IMR-90 (cell line): ENCODE measurements around the gene DIP2C. TPM values are rescaled to one million over a fixed set of nuclear protein-coding genes. Genes with fewer than 3 reads are reported as not detected.
"Not testable (repeated sequence)": the region's sequence is repeated elsewhere in the genome, so short reads cannot be mapped to it uniquely, and the experiment has no call there.

ENCODE experiments used
- ATAC-seq: fragments of 200-7000 bp; cut with Tn5 transposase; 2 replicates; pipeline ENCODE4 v1.9.1; 2020; ENCODE audit warnings: low read depth, mild to moderate bottlenecking, moderate library complexity
- BruUV-seq: library from RNA; stranded (reverse); fragments of 400-500 nt; replicated peaks from 2 replicates; lab custom pipeline; 2021; lab: Mats Ljungman, UMichigan
- CTCF ChIA-PET: fragments of 300-600 bp; formaldehyde crosslinking; extraction: SDS; loops from one replicate; lab custom pipeline; 2021; ENCODE audit warnings: antibody characterized with exemption; lab: Yijun Ruan, JAX
- POLR2A ChIA-PET: fragments of 300-600 bp; sonication (Branson Sonifier 250); formaldehyde crosslinking; loops from one replicate; lab custom pipeline; 2022; ENCODE audit warnings: antibody characterized with exemption; ENCODE audit not compliant: unreplicated experiment; lab: Charles Lee
- DNase-seq: peaks from one replicate; pipeline ENCODE4 v3.0.0; 2013
- H2AFZ ChIP-seq: replicated peaks from 2 replicates; pipeline ENCODE3; 2013; ENCODE audit warnings: low read length, mild to moderate bottlenecking; ENCODE audit not compliant: poor library complexity
- H2AK5ac ChIP-seq: 2 replicates; pipeline ENCODE4 v1.6.1; 2013; ENCODE audit warnings: low read depth, low read length, inconsistent platforms
- H2AK9ac ChIP-seq: replicated peaks from 2 replicates; pipeline ENCODE3; 2013; ENCODE audit warnings: mild to moderate bottlenecking, low read depth, low read length, moderate library complexity; ENCODE audit not compliant: poor library complexity
- H2BK120ac ChIP-seq: 2 replicates; pipeline ENCODE4 v1.6.1; 2013; ENCODE audit warnings: low read depth, low read length, inconsistent platforms
- H2BK15ac ChIP-seq: 3 replicates; pipeline ENCODE4 v1.6.1; 2013; ENCODE audit warnings: low read depth, low read length, inconsistent platforms
- H2BK20ac ChIP-seq: 2 replicates; pipeline ENCODE4 v1.6.1; 2013; ENCODE audit warnings: low read depth, mild to moderate bottlenecking, inconsistent platforms, low read length, moderate library complexity
- H2BK5ac ChIP-seq: 2 replicates; pipeline ENCODE4 v1.6.1; 2013; ENCODE audit warnings: mild to moderate bottlenecking, low read depth, low read length, inconsistent platforms; ENCODE audit not compliant: poor library complexity, severe bottlenecking
- H3K14ac ChIP-seq: replicated peaks from 2 replicates; pipeline ENCODE4 v1.6.1; 2013; ENCODE audit warnings: low read depth, low read length, inconsistent platforms
- H3K18ac ChIP-seq: 2 replicates; pipeline ENCODE4 v1.6.1; 2013; ENCODE audit warnings: low read depth, low read length, control low read depth
- H3K23ac ChIP-seq: 2 replicates; pipeline ENCODE4 v1.6.1; 2013; ENCODE audit warnings: low read depth, low read length, inconsistent platforms
- H3K27ac ChIP-seq: 2 replicates; pipeline ENCODE4 v1.5.1; 2013; ENCODE audit warnings: mild to moderate bottlenecking, control low read depth, low read length; ENCODE audit not compliant: insufficient read depth
- H3K27me3 ChIP-seq: 2 replicates; pipeline ENCODE4 v1.6.1; 2013; ENCODE audit warnings: low read length; ENCODE audit not compliant: control insufficient read depth, insufficient read depth
- H3K36me3 ChIP-seq: 2 replicates; pipeline ENCODE4 v1.6.1; 2013; ENCODE audit warnings: low read length, mixed read lengths; ENCODE audit not compliant: control insufficient read depth, insufficient read depth
- H3K4ac ChIP-seq: 2 replicates; pipeline ENCODE4 v1.6.1; 2013; ENCODE audit warnings: low read depth, low read length, inconsistent platforms
- H3K4me1 ChIP-seq: 2 replicates; pipeline ENCODE4 v1.6.1; 2013; ENCODE audit warnings: low read length, mixed read lengths; ENCODE audit not compliant: control insufficient read depth, insufficient read depth
- H3K4me2 ChIP-seq: 2 replicates; pipeline ENCODE4 v1.6.1; 2013; ENCODE audit warnings: low read depth, mild to moderate bottlenecking, control low read depth, low read length, moderate library complexity
- H3K4me3 ChIP-seq: 2 replicates; pipeline ENCODE4 v1.5.1; 2013; ENCODE audit warnings: low read depth, mild to moderate bottlenecking, control low read depth, low read length, moderate library complexity; ENCODE audit not compliant: insufficient read depth
- H3K56ac ChIP-seq: 2 replicates; pipeline ENCODE4 v1.6.1; 2013; ENCODE audit warnings: low read length, inconsistent platforms; ENCODE audit not compliant: insufficient read depth; ENCODE audit errors: extremely low read depth
- H3K79me1 ChIP-seq, 2 experiments: 2 replicates each; pipeline ENCODE4 v1.6.1; 2013; ENCODE audit warnings: low read length in 2 of 2, inconsistent platforms in 1 of 2, low read depth in 1 of 2
- H3K9ac ChIP-seq: 2 replicates; pipeline ENCODE4 v1.6.1; 2013; ENCODE audit warnings: low read depth, low read length, control low read depth
- H3K9me1 ChIP-seq: 2 replicates; pipeline ENCODE4 v1.6.1; 2013; ENCODE audit warnings: low read length, inconsistent platforms; ENCODE audit not compliant: insufficient read depth
- H3K9me3 ChIP-seq: 2 replicates; pipeline ENCODE4 v1.6.1; 2013; ENCODE audit warnings: low read length; ENCODE audit not compliant: control insufficient read depth, insufficient read depth
- H4K20me1 ChIP-seq: 2 replicates; pipeline ENCODE4 v1.6.1; 2013; ENCODE audit warnings: low read length, inconsistent platforms; ENCODE audit not compliant: insufficient read depth
- H4K5ac ChIP-seq: 2 replicates; pipeline ENCODE4 v1.6.1; 2013; ENCODE audit warnings: mild to moderate bottlenecking, low read depth, low read length, control low read depth
- H4K8ac ChIP-seq, 2 experiments: 2 replicates each; pipeline ENCODE4 v1.6.1; 2013; ENCODE audit warnings: low read depth in 2 of 2, low read length in 2 of 2, control low read depth in 1 of 2, inconsistent platforms in 1 of 2
- H4K91ac ChIP-seq: 2 replicates; pipeline ENCODE4 v1.6.1; 2013; ENCODE audit warnings: low read depth, low read length, inconsistent platforms; ENCODE audit not compliant: insufficient read depth
- WGBS, 2 experiments: methylation state at CpG; one replicate each; pipeline versions ENCODE4 v1.1.5 to v1.1.7; 2013; ENCODE audit warnings: missing lambda C conversion rate in 2 of 2; ENCODE audit not compliant: insufficient read length in 1 of 2; ENCODE audit errors: extremely low coverage in 2 of 2; 5-methylcytosine and 5-hydroxymethylcytosine counted together
- dilution Hi-C: fragments of 300-500 bp; cut with HindIII; formaldehyde crosslinking; loops from one replicate; pipeline ENCODE4 v1.14.3; 2018; ENCODE audit warnings: low sequenced_read_pairs; ENCODE audit not compliant: unreplicated experiment
- in situ Hi-C: fragments of 300-500 bp; cut with MboI; formaldehyde crosslinking; loops from 3 replicates; pipeline ENCODE4 v1.14.3; 2019; ENCODE audit warnings: low sequenced_read_pairs, inconsistent platforms, mixed read lengths
- intact Hi-C: fragments of 100-400 bp; cut with micrococcal nuclease; formaldehyde crosslinking; loops from 2 replicates; pipeline ENCODE4 v1.10.0; 2022
- polyA plus RNA-seq, 3 experiments: library from polyadenylated mRNA; depleted of rRNA; stranded (reverse); fragments of >200 nt; gene quantifications; 2 replicates each; pipeline ENCODE4 v1.2.3, GENCODE V29; 2012; ENCODE audit warnings: low replicate concordance in 1 of 3
- total RNA-seq: library from RNA; depleted of rRNA; stranded (reverse); fragments of >200 nt; gene quantifications from 2 replicates; pipeline ENCODE4 v1.2.3, GENCODE V29; 2012

Gene DIP2C
- total and polyA plus RNA-seq, 2 of the 4 experiments (the other 2 are of a cell fraction): 8.6 to 17.3 TPM

DNA sequence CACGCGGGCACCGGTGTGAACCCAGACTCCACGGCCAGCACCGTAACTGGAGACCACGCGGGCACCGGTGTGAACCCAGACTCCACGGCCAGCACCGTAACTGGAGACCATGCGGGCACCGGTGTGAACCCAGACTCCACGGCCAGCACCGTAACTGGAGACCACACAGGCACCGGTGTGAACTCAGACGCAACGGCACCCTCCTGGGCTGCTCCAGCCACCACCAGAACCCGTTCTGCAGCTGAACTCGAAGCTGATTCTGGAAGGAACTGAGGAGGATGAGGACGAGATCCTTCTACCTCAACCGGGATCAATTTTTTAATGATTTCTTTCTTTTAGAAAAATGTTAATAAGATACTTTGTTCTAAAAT, 56.7 kb downstream of the DIP2C start:
- H3K9ac ChIP-seq, H4K91ac ChIP-seq, POLR2A ChIA-PET, H3K4me3 ChIP-seq, H4K5ac ChIP-seq, H3K56ac ChIP-seq, H2BK5ac ChIP-seq, BruUV-seq, H3K4ac ChIP-seq, H2BK20ac ChIP-seq, H3K27ac ChIP-seq, H2AK9ac ChIP-seq, H3K4me2 ChIP-seq, H4K8ac ChIP-seq, H3K36me3 ChIP-seq, H3K14ac ChIP-seq, H2AK5ac ChIP-seq, dilution Hi-C loops, ATAC-seq, H2AFZ ChIP-seq, H3K18ac ChIP-seq, DNase-seq, H3K23ac ChIP-seq, H2BK120ac ChIP-seq, intact Hi-C loops, H2BK15ac ChIP-seq, in situ Hi-C loops, CTCF ChIA-PET, H3K9me3 ChIP-seq, H3K27me3 ChIP-seq: not testable (repeated sequence)
- peaks cover 43 to 89% of the 10 kb centered on the region in 2 experiments for H3K79me1 ChIP-seq
- WGBS, 2 experiments: no CpG with 5 or more reads among the region's 21 CpGs
- H3K9me1 ChIP-seq: peaks cover 28% of the 10 kb centered on the region
- peaks cover 81% of the 10 kb centered on the region for H4K20me1 ChIP-seq
- H3K4me1 ChIP-seq: peaks cover 12% of the 10 kb centered on the region

DNA sequence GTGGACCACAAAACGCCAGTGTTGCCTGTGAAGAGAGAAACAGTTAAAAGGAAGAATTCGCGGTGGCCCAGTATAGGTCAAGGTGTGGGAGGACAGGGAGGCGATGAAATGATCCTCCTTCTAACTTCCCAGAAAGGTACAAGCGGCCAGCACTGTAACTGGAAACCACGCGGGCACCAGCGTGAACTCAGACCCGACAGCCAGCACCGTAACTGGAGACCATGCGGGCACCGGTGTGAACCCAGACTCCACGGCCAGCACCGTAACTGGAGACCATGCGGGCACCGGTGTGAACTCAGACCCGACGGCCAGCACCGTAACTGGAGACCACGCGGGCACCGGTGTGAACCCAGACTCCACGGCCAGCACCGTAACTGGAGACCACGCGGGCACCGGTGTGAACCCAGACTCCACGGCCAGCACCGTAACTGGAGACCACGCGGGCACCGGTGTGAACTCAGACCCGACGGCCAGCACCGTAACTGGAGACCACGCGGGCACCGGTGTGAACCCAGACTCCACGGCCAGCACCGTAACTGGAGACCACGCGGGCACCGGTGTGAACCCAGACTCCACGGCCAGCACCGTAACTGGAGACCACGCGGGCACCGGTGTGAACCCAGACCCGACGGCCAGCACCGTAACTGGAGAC, 57.2 kb downstream of the DIP2C start:
- 80% methylated on average over 1 of the region's 51 CpGs; no CpG with 5 or more reads in 1 of the 2 experiments for WGBS, 2 experiments

More for the DNA sequence above, 57.2 kb downstream of the DIP2C start:
- H2AK5ac ChIP-seq, H3K9me3 ChIP-seq, dilution Hi-C loops, H3K27ac ChIP-seq, H3K9ac ChIP-seq, in situ Hi-C loops, H3K18ac ChIP-seq, intact Hi-C loops, H3K56ac ChIP-seq, H2BK5ac ChIP-seq, H3K23ac ChIP-seq, H2AK9ac ChIP-seq, H2BK20ac ChIP-seq, DNase-seq, H3K4me2 ChIP-seq, H4K8ac ChIP-seq, H3K27me3 ChIP-seq, H3K4ac ChIP-seq, H3K36me3 ChIP-seq, ATAC-seq, H2AFZ ChIP-seq, H2BK15ac ChIP-seq, BruUV-seq, H4K5ac ChIP-seq, H3K4me3 ChIP-seq, H3K14ac ChIP-seq, POLR2A ChIA-PET, H2BK120ac ChIP-seq, H4K91ac ChIP-seq: not testable (repeated sequence)
- Histone ChIP-seq H3K9me1 (peaks cover 28% of the 10 kb centered on the region), H3K79me1 (peaks cover 45 to 89% of the 10 kb centered on the region in 2 experiments), H4K20me1 (peaks cover 81% of the 10 kb centered on the region), H3K4me1 (peaks cover 11% of the 10 kb centered on the region)
- CTCF ChIA-PET: interaction anchor here (0.5 kb wide), 1 partner anchor 492 kb away, joined by 3 read pairs; no protein-coding TSS in a partner anchor
